HG02870 (cell line): ENCODE measurements around the gene MAD2L2.

Source experiments
- ATAC-seq: cut with Tn5 transposase; IDR thresholded peaks from one replicate; pipeline ENCODE4 v1.9.1; 2021; ENCODE audit warnings: mild to moderate bottlenecking, moderate library complexity; ENCODE audit not compliant: unreplicated experiment

MAD2L2 gene

DNA sequence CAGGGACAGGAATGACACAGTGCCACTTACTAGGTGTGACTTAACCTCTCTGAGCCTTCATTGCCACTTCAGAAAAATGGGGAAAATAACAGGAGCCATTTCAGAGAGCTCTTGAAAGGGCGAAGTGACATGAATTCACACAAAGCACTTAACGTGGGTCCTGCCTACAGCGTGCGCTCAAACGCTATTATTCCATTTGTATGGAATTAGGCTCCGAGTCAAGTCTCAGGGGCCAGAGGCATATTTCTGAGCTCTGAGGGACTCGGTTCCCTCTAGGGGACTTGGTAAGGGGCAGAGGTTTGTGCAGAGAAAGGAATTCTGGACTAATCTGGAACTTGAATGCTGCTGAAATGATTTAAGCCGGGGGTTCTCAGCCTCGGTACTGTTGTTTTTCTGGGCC, 24.6 kb upstream of the MAD2L2 start:
- ATAC-seq = no peak

- ATAC-seq = no peak
Measured at GRCh38 chr1:11704691-11705475, 23.9 kb upstream of the MAD2L2 start.

- ATAC-seq = no peak
Measured at GRCh38 chr1:11704194-11704529, 23.2 kb upstream of the MAD2L2 start.

- no peak for ATAC-seq
Measured at GRCh38 chr1:11703357-11704193, 22.6 kb upstream of the MAD2L2 start.

DNA sequence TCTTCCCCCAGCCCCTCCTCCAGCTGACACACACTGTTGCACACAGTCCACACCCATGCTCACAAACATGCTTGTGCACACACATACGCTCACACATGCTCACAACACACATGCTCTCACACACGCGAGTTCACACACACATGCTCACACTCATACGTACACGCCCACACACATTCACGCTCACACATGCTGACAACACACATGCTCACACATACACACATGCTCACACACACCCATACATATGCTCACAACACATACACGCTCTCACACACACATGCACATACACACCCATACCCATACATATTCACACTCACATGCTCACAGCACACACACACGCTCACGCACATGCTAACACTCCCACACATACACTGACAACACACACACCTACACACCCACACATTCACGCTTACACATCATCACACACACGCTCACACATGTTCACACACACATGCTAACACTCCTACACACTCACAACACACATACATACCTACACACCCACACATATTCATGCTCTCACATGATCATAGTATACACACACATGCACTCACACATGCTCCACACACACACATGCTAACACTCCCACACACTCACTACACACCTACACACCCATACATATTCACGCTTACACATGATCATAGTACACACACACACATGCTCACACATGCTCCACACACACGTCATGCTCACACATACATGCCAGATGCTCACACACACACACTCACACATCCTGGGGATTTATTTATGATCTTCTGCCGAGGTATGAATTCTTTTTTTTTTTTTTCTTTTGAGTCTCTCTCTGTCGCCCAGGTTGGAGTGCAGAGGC, 21.2 kb upstream of the MAD2L2 start:
- ATAC-seq = no peak

DNA sequence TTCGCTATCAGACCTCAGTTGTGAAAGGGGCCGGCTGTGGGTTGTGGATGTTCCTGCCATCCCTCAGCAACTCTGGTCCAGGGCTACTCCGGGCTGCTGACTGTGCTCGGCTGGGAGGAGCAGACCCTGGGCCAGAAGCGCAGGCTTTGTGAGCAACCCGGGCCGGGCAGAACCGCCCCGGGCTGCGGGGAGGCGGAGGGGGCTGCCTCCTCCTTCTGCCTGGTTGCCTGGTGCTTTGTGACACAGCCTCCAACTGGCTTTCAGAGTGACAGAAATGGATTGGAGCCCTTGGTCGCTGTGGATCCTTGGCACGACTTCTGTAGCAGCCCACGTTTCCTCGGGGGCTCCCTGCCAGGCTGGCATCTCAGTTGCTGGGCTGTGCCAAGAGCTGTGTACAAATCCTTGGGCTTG, 20.6 kb upstream of the MAD2L2 start:
- ATAC-seq = no peak

DNA sequence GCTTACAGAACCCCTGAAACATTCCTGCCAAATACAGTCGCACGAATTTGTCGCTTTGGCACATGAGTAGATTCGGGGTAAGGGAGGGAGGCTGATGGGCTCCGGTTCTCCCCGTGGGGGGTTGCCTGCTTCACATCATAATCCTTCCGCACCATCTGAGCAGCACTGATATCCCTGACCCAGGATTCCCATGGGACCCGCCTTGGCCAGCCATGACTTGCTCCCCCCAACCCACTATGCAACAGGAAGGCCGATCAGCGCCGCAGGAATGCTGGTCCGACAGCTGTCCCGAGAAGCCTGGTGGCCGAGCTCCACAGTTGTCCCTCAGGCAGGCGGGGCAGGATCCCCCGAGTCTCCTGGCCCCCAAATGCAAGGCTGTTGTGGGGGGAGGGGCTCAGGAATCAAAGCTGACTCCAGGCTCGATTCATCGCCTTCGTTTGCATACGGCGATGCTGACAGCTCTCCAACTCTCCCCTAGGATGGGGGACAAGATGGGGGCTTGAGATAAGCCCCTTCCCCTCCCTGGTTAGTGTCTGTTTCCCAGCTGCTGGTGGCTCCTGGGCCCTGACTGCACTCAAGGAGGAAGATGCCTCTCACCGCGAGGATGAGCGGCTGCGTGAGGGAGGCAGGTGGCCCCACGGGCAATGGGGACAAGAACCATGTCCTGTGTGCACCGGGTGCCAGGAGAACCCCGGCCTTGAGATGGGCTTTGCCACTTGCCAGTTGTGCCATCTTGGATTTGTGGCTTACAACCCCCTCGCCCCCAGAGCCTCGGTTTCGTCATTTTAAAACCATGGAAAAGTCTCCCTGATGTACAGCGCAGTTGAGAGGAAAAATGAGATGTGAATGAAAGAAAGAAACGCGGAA, 19.9 kb upstream of the MAD2L2 start:
- no peak for ATAC-seq

DNA sequence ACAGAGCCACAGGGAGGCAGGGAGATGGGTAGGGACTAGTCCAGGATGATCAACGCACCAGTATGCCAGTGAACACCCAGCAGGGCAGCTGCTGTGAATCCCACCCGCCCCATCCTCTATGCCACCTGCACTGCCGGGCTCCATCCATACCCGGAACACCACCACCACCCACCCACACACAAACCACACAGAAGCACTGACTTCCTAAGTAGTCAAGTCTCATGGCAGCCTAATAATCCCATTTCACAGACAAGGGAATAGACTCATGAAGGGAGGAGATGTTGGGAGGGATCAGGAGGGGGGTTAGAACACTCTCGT, 16.9 kb upstream of the MAD2L2 start:
- ATAC-seq = no peak

GRCh38 chr1:11697188-11697892, 16.4 kb upstream of the MAD2L2 start:
- no peak for ATAC-seq

GRCh38 chr1:11695861-11696260, 14.9 kb upstream of the MAD2L2 start:
- ATAC-seq = no peak

GRCh38 chr1:11693917-11694316, 13.0 kb upstream of the MAD2L2 start:
- no peak for ATAC-seq

DNA sequence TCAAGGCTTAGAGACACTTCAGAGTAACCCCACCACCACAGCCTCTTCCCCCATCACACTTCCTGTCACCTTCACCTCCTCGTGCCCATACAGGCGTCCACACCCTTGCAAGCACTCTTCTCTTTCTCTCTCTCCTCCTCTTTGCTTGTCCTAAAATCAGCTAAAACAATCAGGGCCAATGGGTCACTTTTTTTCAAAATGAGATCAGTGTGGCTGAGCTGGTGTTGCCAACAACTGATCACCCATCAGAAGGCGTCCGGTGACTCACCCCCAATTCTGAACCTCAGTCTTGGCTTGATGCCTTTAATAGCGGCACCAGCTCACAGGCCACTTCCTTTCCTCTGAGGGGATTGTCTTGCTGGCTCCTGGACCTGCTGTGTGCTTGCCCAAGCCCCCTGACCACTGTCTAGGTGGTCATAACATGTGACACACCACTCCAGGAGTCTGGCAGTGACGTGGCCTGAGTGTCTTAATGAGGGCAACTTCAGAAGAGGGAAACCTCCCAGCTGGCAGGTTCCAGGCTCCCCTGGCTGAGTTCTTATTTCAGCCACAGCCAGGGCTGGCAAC, 12.2 kb upstream of the MAD2L2 start:
- no peak for ATAC-seq

GRCh38 chr1:11691928-11692711, 11.2 kb upstream of the MAD2L2 start:
- no peak for ATAC-seq

DNA sequence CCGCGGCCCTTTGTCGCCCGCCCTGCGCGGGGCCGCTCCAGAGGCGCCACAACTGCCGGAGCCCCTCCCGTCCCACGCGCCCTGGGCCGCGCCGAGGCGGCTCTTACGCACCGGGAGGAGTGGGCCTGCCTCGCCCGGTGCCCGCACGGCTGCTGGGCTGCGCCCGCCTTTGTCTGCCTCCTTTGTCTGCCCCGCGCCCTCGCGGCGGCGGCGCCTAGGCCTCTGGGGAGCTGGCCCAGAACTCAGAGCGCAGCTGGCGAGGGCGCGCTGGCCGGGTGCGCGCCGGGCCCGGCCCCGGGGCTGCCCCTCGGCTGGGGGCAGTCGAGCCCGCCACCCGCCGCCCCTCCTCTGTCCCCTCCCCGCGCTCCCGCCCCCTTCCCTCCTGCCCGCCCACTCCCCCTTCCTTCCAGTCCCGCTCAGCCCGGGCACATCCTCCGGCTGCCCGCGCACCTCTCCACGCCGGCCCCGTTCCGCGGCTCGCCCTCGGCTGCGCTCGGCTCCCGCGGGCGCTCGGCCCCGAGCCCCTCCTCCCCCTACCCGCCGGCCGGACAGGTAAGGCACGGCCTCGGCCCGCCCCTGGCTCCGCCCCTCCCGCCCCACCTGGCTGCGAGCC, 10.5 kb upstream of the MAD2L2 start, which contains the start of gene DRAXIN:
TSS of gene DRAXIN (plus strand) at position 409 of the 613 bp plus-strand sequence. CDS start 14,549 bp downstream, outside the sequence.
- no peak for ATAC-seq

GRCh38 chr1:11690397-11691301, 9.7 kb upstream of the MAD2L2 start:
- ATAC-seq = no peak

DNA sequence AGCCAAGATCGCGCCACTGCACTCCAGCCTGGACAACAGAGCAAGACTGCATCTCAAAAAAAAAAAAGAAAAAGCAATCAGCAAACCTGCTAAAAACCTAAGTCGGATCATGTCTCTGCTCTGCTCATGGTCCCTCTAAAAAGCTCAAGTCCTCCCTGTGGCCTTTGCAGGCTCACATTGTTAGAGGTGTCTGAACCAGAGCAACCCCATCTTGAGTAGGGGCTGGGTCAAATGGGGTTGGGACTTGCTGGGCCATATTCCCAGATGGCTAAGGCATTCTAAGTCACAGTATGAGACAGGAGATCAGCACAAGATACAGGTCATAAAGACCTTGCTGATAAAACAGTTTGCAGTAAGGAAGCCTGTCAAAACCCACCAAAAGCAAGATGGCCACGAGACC, 7.6 kb upstream of the MAD2L2 start:
- no peak for ATAC-seq

- no peak for ATAC-seq
Measured at GRCh38 chr1:11685210-11685752, 4.3 kb upstream of the MAD2L2 start.
